Measurements from ENCODE around the gene CES2.
"Not testable (repeated sequence)": the region's sequence is repeated elsewhere in the genome, so short reads cannot be mapped to it uniquely, and the experiment has no call there.

CES2 gene

DNA sequence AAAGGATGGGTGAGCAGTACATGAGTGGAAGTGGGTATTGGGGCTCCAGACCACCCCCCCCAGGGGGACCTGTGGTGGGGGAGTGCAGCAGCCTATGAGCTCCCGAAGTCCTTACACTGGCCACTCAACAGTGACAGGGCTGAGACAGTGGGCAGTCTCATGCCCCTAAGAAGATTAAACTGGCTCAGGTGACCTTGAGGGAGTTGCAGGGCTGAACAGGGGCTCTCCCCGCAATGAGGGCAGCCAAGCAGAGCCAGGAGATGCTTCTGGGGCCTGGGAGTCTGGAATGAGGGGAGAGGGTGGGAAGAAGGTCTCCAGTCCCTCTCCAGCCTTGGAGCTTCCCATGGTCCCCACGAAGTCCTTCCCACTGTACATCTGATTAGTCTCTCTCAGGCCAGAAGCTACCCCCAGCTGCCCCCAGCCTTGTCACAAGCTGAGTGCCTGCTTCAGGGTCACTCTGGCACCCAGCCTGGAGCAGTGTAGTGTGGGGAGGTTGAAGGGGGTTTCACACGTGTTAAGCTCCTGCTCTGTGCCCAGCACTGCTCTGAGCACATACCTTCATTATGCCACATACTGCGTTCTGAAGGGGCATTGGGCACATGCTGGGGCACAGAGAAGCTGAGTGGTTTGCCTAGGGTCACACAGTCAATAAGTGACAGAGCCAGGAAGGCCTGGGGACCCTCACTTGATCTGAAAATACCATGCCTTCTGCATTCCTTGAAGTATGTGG lies 15.6 kb upstream of the CES2 start:
- no peak for DNase-seq (ENCODE audit: low read depth in 2 of 2)

- no peak for DNase-seq (ENCODE audit: low read depth in 2 of 2)
Measured at GRCh38 chr16:66920299-66920590, 15.1 kb upstream of the CES2 start.

DNA sequence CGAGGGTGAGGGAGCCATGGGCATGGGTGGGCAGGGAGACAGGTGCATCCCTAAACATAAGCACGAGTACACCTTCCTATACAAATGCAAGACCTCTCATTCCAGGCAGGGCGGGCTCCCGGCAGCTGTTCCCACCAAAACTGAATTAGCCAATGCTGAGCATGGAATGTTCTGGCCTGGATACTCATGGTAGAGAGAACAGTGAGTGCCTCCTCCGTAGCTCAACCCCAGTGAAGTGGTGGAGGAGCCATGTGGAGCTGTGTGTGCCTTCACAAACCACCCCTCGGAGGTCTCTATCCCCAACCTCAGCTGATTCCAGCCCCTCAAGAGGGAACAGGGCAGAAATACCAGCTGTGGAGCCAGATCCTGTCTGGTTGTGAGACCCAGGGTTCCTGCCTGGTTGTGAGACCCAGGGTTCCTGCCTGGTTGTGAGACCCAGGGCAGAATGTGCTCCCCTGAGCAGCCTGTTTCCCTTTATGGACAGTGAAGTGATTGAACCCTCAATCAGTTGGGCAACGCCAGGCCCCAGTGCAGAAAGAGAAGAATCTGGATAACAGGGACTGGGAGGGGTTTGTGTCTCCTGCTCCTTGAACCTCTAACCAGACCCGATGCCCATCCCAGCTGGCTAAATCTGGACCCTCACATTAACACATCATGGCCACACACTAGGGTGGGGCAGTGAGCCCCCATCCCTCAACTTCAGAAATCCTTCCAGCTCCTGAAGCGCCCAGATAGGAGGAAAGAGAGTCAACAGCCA lies 14.2 kb upstream of the CES2 start:
- no peak for DNase-seq (ENCODE audit: low read depth in 2 of 2)

GRCh38 chr16:66921729-66922450 lies 13.4 kb upstream of the CES2 start:
- DNase-seq (ENCODE audit: low read depth in 2 of 2) = no peak

- no peak for DNase-seq (ENCODE audit: low read depth in 2 of 2)
Measured at GRCh38 chr16:66923247-66923731, 12.0 kb upstream of the CES2 start.

DNA sequence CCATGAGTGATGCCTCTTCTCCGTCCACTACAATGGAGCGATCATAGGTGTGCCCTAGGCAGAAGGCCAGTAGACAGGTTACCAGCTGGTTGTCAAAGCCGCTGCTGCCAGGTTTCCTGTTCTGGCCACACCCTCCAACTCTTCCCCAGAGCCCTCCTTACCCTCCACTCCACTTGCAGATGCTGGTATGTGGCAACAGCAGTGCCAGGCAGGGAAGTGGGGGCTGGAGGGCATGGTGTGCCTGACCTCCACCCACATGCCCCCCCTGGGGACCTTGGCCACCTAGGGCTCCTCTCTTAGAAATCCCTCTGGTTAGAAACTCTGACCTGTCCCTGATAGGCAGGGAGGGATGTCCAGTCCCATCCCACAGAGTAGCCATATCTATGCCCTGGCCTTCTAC lies 11.4 kb upstream of the CES2 start:
- DNase-seq (ENCODE audit: low read depth in 2 of 2) = no peak

DNA sequence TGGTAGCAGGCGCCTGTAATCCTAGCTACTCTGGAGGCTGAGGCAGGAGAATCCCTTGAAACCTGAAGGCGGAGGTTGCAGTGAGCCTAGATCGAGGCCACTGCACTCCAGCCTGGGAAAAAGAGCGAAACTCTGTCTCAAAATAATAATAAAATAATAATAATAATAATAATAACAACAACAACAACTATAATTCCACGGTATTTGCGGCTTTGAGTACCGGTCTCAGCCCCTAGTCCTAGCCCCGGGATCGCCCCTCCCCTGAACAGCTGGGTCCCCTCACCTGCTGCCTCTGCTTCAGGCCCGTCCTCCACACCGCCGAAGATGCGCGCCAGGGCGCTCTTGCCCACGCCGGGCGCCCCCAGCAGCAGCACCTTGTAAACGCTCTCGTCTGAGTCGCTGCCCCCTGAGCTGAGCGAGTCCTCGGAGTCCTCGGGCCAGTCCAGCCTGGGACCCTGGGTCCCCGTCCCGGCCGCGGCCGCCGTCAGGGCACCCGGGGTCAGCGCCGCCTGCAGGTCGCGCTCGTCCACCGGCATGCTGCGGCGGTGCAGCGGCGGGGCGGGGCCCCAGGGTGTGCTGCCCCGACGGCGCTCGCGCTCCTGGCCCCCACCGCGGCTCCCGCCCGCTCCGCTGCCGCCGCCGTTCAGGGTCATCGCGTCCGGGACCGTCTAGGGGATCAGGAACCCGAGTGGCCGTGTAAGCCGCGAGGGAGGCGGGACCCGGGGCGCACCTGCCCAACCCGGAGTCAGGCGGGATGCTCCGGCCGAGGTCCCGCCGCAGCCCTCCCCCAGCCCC lies 10.6 kb upstream of the CES2 start:
- DNase-seq (ENCODE audit: low read depth in 2 of 2) = no peak

GRCh38 chr16:66925322-66925840 lies 9.9 kb upstream of the CES2 start, which contains the start of gene RRAD:
TSS of gene RRAD (minus strand) at chr16:66925535. CDS start at chr16:66925179, 356 bp downstream.
- DNase-seq (ENCODE audit: low read depth in 2 of 2) = no peak

DNA sequence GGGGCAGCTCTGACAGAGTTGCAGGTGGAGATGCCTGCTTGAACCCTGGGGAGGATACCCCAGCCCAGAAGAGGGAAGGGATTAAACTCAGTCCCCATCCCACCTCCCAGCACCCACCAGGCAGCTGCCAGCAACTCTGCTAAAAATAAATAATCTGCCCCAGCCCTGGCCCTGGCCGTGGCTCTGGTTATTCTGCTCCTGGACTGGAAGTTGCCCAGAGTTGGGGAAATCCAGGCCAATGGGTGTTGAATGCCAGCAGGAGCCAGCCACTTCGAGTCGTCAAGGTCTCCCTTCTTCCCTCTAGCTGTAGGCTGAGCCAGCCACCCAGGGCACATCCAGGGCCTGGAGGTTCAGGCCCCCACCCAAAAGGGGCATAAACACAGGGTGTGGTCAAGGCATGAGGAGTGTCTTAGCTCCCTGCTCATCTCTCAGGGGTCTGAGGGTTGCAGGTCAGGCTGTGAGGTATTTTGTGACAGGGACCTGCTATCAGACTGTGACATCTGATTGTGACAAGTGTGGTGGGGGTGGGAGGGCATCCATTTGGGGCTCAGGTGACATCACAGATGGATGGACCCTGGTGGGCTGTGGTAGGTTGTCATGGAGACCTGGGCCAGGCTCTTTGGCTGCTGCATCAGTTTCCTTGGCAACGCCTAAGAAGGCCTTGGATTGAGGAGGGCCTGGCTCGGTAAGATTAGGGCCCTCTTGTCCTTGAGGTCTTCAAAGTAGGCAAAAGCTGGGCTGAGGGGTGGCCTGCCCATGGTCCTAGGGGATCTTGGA lies 9.0 kb upstream of the CES2 start:
- no peak for DNase-seq (ENCODE audit: low read depth in 2 of 2)

- no peak for DNase-seq (ENCODE audit: low read depth in 2 of 2)
Measured at GRCh38 chr16:66926961-66927436, 8.3 kb upstream of the CES2 start.

DNA sequence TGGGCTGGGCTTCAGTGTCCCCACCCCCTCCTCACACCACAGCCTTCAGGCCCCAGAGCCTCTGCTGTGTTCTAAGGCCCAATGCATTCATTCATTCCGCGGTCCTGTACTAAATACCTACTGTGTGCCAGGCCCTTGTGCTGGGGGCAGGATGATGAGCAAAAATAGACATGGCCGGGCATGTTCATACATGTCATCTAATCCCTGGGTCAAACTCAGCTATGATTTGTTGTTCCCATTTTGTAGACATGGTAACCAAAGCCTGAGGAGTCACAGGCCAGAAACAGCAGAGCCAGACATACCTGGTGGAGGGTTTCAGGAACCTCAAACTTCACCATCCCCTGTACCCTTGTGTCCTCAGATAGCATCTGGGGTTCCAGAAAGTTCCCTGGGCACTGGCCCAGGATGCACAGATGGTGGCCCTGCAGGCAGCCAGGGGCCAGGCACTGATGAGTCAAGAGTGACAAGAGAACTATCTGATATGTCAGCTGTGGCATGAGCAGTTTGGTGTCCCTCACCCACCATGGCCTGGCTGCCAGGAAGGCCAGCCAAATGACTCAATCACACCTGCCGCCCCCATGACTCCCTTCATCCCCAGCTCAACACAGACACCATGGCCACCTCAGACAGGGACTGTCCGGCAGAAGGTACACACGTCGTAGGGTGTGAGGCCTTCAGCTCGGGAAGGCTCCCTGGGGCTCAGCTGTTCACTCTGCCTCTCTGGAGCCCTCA lies 7.2 kb upstream of the CES2 start:
- no peak for DNase-seq (ENCODE audit: low read depth in 2 of 2)

- no peak for DNase-seq (ENCODE audit: low read depth in 2 of 2)
Measured at GRCh38 chr16:66928702-66929388, 6.5 kb upstream of the CES2 start.

- no peak for DNase-seq (ENCODE audit: low read depth in 2 of 2)
Measured at GRCh38 chr16:66930189-66930588, 5.1 kb upstream of the CES2 start.

- DNase-seq (ENCODE audit: low read depth in 2 of 2) = no peak
Measured at GRCh38 chr16:66931665-66932064, 3.7 kb upstream of the CES2 start.

- no peak for DNase-seq (ENCODE audit: low read depth in 2 of 2)
Measured at GRCh38 chr16:66932076-66932475, 3.2 kb upstream of the CES2 start.

- DNase-seq (ENCODE audit: low read depth in 2 of 2) = peak; percentile 33 to 45
Measured at GRCh38 chr16:66933776-66934137, 1.6 kb upstream of the CES2 start.

- peak; percentile 79 to 80 for DNase-seq (ENCODE audit: low read depth in 2 of 2)
Measured at GRCh38 chr16:66934138-66934838, 1.0 kb upstream of the CES2 start, which contains the start of gene CIAO2B. TSS of gene CIAO2B (minus strand) at chr16:66934402. CDS start at chr16:66934364, 38 bp downstream.

DNA sequence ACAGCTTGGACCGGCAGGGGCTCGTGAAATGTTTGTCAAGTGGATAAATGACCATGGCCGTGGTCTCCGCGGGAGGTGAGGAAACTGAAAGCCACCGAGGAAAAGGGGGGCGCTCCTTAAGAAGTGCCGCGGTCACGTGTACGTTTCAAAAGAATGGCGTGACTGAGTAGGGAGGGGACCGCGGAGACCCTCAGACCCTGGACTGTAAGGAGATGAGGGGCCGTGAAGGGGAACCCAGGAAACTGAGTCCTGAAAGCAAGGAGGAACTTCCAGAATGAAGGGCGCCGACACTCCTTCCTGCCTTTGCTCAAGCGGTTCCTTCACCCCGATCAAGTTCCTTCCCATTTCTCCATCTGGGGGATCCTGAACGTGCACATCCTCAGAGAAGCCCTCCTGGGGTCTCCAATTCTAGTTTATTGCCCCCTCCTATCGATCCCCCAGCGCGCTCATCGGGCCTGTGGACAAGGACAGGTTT lies 440 bp upstream of the CES2 start:
- DNase-seq (ENCODE audit: low read depth in 2 of 2) = not testable (repeated sequence)
